Progenitor cell of endocrine pancreas (in vitro differentiated cells): Measurements from ENCODE around the gene CNTNAP4. TPM values are rescaled to one million over a fixed set of nuclear protein-coding genes. Genes with fewer than 3 reads are reported as not detected.

ENCODE experiments used
- DNase-seq: peaks from one replicate; pipeline ENCODE4 v3.0.0; 2021; ENCODE audit warnings: low spot score; ENCODE audit not compliant: unreplicated experiment
- H3K27ac Mint-ChIP-seq: 2 replicates; pipeline ENCODE4 v1.8.0; 2021; ENCODE audit warnings: mild to moderate bottlenecking, moderate library complexity, mixed read lengths
- H3K27me3 Mint-ChIP-seq: 2 replicates; pipeline ENCODE4 v1.8.0; 2021; ENCODE audit warnings: mixed read lengths
- H3K36me3 Mint-ChIP-seq: 2 replicates; pipeline ENCODE4 v1.8.0; 2022; ENCODE audit warnings: mixed read lengths; ENCODE audit not compliant: insufficient read depth
- H3K4me1 Mint-ChIP-seq: 2 replicates; pipeline ENCODE4 v1.8.0; 2021; ENCODE audit warnings: low read depth, mixed read lengths
- H3K4me3 Mint-ChIP-seq: 2 replicates; pipeline ENCODE4 v1.8.0; 2021; ENCODE audit warnings: low read depth, mild to moderate bottlenecking, moderate library complexity, mixed read lengths
- H3K9me3 Mint-ChIP-seq: 2 replicates; pipeline ENCODE4 v1.8.0; 2021; ENCODE audit warnings: low read depth, mixed read lengths
- CTCF ChIP-seq: fragments of 200-600 bp; sonication (generic); IDR thresholded peaks from one replicate; pipeline ENCODE4 v1.5.0; 2021; ENCODE audit warnings: antibody characterized with exemption, mild to moderate bottlenecking; ENCODE audit not compliant: unreplicated experiment
- total RNA-seq: library from RNA; stranded (reverse); gene quantifications from 2 replicates; pipeline ENCODE4 v1.2.1, GENCODE V29; 2021

The CNTNAP4 gene
- total RNA-seq, 1 donor from 2014 or later, result 0.74 TPM

GRCh38 chr16:76456016-76456415 is 178.8 kb downstream of the CNTNAP4 start:
- H3K27ac Mint-ChIP-seq, result no peak overlapping the region
- H3K4me1 Mint-ChIP-seq, result no peaks in the 10 kb centered on the region
- no peaks in the 10 kb centered on the region for H3K36me3 Mint-ChIP-seq
- no peaks in the 10 kb centered on the region for H3K9me3 Mint-ChIP-seq
- H3K27me3 Mint-ChIP-seq, result no peaks in the 10 kb centered on the region
- DNase-seq, result no peak
- no peak overlapping the region for H3K4me3 Mint-ChIP-seq
- no peak for TF ChIP-seq CTCF

DNA sequence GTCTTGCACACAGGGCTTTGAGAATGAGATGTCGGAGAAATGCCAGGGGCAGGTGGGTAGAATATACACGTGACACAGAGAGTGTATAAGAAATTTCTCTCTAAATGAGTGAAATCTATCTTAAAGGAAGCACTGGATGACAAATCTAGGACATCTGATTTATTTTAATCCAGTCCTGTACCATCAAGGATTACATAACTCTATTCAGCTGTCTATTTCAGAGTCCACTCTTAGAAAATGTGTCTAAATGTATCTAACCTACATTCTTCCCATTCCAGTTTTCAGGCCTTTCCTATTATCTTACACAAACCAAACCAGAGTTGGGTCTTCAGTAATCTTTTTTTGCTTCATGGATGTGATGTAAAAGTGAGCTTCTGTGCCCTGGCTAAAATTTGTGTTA is 181.9 kb downstream of the CNTNAP4 start:
- Mint-ChIP-seq H3K4me1 (no peaks in the 10 kb centered on the region), H3K27me3 (no peaks in the 10 kb centered on the region), H3K9me3 (no peaks in the 10 kb centered on the region), H3K4me3 (no peak overlapping the region), H3K27ac (no peak overlapping the region), H3K36me3 (no peaks in the 10 kb centered on the region)
- no peak for TF ChIP-seq CTCF
- no peak for DNase-seq

- DNase-seq, result no peak
- TF ChIP-seq CTCF, result no peak
- Mint-ChIP-seq H3K4me3 (no peak overlapping the region), H3K36me3 (no peaks in the 10 kb centered on the region), H3K4me1 (no peaks in the 10 kb centered on the region), H3K27me3 (no peaks in the 10 kb centered on the region), H3K27ac (no peak overlapping the region), H3K9me3 (no peaks in the 10 kb centered on the region)
Observed at GRCh38 chr16:76461836-76462235, 184.6 kb downstream of the CNTNAP4 start.

DNA sequence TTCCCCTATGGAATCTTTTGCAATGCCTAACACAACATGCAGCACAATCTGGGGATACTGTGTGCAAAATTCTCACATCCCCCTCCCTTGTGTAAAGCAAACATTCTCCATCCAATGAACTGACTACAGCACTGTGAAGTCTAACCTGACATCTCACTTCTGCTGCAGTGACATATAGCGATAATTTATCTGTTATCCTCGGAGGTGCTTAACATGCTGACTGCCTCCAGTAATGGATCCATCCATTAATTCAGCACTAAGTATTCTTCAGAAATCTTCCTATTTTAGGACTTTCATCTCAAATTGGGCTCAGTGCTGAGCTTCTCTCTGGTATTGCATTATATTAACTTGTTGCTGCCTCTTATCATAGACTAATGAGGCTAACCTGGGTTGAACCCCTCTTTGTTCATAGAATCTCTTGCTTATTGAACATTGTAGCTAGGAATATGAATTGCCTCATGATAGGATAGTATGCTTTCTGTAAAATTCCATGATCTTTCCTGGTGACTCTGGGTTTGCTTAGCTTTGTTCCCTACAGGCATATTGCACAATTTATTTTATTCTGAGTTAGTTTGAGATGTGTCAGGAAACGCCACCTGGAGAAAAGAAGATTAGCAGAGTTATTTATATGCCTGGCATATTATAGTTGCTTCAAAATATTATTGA is 187.9 kb downstream of the CNTNAP4 start:
- DNase-seq, result no peak
- Mint-ChIP-seq H3K4me1 (no peaks in the 10 kb centered on the region), H3K36me3 (no peaks in the 10 kb centered on the region), H3K4me3 (no peak overlapping the region), H3K9me3 (no peaks in the 10 kb centered on the region), H3K27me3 (no peaks in the 10 kb centered on the region), H3K27ac (no peak overlapping the region)
- no peak for TF ChIP-seq CTCF

DNA sequence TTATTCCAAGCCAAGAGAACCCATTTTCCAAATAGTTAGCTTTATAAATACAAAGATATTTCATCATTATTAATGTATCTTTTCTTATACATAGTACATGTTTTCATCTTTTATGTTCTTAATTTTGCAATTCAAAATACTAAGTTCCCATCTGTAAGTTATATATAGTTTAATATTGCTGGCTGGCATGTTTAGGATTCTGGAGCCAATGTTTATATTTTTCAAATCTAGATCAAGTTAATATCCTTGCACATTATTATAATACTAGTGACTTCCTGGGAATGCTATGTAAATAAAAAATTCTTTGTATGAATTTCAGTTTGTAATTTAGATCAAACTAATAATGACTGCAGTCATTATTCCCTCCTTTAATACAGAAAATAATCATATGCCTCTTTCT is 189.7 kb downstream of the CNTNAP4 start:
- H3K4me1 Mint-ChIP-seq, result no peaks in the 10 kb centered on the region
- TF ChIP-seq CTCF, result no peak
- no peak overlapping the region for H3K4me3 Mint-ChIP-seq
- H3K27ac Mint-ChIP-seq, result no peak overlapping the region
- no peaks in the 10 kb centered on the region for H3K27me3 Mint-ChIP-seq
- no peak for DNase-seq
- no peaks in the 10 kb centered on the region for H3K36me3 Mint-ChIP-seq
- H3K9me3 Mint-ChIP-seq, result peaks cover 1% of the 10 kb centered on the region
